HG02623 (cell line): Measurements from ENCODE around the gene SFRP2.

ENCODE experiments used
- ATAC-seq: cut with Tn5 transposase; IDR thresholded peaks from one replicate; pipeline ENCODE4 v1.9.1; 2021; ENCODE audit warnings: moderate library complexity; ENCODE audit not compliant: unreplicated experiment

The SFRP2 gene, protein sequence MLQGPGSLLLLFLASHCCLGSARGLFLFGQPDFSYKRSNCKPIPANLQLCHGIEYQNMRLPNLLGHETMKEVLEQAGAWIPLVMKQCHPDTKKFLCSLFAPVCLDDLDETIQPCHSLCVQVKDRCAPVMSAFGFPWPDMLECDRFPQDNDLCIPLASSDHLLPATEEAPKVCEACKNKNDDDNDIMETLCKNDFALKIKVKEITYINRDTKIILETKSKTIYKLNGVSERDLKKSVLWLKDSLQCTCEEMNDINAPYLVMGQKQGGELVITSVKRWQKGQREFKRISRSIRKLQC

DNA sequence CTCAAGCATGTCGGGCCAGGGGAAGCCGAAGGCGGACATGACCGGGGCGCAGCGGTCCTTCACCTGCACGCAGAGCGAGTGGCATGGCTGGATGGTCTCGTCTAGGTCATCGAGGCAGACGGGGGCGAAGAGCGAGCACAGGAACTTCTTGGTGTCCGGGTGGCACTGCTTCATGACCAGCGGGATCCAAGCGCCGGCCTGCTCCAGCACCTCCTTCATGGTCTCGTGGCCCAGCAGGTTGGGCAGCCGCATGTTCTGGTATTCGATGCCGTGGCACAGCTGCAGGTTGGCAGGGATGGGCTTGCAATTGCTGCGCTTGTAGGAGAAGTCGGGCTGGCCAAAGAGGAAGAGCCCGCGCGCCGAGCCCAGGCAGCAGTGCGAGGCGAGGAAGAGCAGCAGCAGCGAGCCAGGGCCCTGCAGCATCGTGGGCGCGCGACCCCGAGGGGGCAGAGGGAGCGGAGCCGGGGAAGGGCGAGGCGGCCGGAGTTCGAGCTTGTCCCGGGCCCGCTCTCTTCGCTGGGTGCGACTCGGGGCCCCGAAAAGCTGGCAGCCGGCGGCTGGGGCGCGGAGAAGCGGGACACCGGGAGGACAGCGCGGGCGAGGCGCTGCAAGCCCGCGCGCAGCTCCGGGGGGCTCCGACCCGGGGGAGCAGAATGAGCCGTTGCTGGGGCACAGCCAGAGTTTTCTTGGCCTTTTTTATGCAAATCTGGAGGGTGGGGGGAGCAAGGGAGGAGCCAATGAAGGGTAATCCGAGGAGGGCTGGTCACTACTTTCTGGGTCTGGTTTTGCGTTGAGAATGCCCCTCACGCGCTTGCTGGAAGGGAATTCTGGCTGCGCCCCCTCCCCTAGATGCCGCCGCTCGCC, at the start of gene SFRP2:
SFRP2 (minus strand) TSS at position 671 of the 864 bp plus-strand sequence; CDS start at position 423, 248 bp downstream.
- no peak for ATAC-seq

DNA sequence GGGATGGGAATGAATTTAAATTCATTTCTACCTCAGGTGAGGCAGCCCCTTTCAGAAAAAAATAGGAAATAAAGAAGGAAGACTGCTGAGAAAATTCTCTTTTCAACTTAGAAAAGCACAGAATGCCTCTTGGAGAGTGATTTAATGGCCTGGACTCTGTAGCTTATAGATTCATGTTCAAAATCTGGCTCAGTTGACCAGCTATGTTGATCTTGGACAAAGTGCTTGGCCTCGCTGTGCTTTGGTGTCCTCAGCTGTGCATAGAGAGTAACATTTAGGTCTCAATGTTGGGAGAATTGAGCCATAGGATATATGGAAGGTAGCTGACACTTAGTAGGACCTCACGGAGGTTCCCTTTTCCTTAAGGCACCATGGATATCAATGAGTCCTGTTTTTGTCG, 49.7 kb upstream of the SFRP2 start:
- ATAC-seq, result no peak

DNA sequence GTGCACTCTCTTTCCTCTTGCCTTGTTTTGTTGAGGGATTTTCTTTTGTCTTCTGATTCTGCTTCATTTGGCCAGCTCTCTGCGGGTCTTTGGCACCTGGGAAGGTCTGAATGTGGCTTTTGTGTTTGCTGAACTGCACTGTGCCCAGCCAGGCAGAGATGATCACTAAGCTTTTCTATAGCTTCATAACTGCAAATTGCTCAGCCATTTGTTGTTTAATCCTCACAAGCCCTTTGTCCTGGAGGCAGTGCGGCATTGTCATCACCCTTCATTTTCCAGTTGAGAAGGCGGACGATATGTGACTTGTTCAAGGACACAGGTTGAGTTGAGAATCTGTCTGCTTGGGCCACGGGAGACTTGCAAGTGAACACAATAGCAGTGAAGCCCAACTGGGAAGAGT, 46.0 kb upstream of the SFRP2 start:
- ATAC-seq, result no peak

DNA sequence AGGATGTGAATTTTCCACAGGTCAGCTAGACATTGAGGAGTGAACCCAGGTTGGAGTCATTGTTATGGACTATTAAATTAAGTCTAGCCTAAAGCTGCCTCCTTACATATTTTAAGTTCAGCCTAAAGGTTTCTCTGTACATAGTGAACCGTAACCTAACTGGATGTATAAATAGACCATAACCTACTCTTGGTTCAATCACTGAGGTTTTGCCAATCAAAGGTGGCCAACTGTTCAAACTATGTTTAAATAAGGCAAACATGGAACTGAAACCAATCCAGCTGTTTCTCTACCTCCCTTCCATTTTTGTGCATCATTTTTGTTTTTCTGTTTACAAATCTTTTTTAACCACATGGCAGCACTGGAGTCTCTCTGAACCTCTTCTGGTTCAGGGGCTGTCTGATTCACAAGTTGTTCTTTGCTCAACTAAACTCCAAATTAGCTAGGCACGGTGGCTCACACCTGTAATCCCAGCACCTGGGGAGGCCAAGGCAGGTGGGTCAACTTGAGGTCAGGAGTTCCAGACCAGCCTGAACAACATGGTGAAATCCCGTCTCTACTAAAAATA, 43.9 kb upstream of the SFRP2 start:
- no peak for ATAC-seq

DNA sequence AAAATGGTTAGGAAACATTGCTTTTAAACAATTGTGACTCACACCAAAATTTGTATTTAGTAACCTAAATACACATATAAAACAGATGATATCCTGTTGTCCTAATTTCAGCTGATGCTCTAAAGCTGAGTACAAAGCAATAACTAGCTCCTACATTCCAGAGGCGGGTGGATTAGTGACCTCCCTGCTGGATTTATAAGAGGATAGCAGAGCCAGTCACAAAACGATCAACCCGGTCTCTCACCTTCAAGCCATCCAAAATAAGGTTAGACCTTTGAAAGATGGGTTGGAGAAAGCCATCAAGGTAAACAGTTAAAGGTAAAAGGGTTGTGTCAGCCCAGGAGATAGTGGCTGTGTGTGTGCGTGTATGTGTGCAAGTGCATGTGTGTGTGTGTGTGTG, 43.2 kb upstream of the SFRP2 start:
- ATAC-seq, result no peak

DNA sequence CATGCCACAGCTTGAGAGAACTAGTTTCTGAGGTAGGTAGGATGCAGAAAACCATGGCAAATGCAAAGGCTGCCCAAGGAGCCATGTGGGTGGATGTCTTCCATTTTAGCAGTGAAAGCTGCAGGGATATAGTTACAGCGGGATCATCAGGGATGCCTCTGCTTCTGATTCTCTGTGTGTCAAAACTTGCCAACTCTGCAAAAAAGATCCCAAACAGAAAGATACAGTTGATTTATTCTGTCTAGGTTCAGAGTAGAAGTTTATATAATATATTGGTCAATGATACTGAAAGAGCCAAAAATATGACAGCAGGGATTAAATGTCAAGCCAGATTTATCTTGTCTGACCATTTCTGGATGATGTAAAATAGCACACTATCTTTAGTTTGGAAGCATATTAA, 42.4 kb upstream of the SFRP2 start:
- no peak for ATAC-seq

DNA sequence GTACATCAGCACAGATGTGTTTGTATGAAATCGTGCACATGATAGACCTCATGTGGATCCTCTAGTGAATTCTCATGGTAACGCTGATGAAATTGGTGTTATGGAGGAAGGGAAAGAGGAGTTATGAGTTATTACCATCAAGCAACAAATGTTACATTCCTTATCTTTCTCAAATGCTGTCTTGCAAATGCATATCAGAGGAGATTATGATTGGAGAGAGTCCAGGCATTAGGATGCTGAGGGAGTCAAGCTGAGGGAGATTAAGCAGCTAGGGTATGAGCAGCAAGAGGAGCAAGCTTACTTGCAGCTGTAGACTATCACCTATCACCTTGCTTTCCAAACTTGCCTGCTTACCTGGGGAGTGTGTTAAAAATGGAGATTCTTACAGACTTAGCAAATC, 36.8 kb upstream of the SFRP2 start:
- ATAC-seq, result no peak

DNA sequence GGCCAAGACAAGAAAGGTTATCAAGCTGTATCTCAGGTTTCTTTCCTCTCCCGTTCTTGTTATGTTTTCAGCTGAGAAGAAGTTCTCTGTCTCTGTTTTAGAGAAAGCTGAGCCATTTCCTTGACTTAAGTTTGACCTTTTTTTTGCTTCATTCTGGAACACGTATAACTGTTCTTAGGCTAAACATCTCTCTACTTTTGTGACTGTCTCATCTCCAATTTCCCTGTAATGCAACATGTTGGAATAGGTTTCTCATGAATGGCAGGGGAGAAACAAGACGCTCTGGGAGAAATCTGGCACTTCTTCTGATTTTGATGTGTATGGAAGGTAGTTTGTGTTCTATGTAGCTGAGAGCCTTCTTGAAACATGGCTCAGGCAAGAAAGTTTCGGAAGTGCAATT, 36.2 kb upstream of the SFRP2 start:
- ATAC-seq, result no peak

DNA sequence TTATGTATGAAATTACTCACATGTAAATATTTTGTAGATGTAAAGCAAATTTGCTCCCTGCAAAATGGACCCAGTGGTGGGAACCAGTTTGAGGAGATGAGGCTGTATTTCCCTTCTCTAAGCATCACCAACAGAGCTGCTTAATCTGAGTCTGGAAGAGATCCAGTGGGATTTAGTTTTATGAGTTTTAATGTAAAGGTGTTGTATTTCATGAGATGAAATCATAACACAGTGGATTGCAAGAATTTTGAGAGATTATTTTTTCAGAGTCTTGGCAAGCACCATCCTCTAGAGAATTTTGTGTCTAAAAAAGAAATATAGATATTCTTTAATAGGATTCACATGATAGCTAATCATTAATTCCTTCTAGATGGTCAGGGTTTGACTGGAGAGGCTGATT, 35.6 kb upstream of the SFRP2 start:
- no peak for ATAC-seq

DNA sequence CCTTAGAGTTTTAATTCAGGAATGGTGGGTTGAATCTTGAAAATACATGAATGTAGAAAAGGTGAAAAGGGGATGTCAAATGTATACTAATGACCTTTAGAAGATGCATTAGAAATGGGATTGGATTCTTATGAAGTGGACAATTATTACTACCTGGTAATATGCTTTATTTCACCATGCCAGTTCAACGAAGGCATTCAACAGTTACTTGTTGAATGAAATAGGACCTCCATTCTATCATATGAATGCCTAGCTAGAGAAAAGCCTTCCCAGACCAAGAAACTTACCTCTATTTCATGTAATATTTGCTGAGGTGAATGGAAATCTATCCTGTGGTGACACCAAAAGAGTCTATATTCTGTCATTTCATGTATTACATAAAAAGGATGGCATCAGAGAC, 34.6 kb upstream of the SFRP2 start:
- no peak for ATAC-seq

DNA sequence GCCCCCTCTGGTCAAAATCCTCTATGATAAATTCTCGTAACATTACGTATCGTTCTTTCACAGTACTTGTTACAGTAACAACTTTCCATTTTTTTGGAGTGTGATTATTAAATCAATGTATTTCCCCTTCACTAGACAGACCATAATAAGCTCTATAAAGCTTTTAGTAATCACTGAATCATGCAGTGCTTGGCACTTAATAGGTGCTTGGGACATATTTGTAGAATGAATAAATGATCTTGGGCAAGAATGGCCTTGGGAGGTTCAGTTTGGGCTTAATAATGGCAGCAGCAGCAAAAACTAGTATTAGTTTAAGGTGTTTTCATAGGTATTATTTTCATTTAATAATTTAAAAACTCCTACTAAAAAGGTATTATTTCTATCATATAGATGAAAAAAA, 33.4 kb upstream of the SFRP2 start:
- no peak for ATAC-seq

DNA sequence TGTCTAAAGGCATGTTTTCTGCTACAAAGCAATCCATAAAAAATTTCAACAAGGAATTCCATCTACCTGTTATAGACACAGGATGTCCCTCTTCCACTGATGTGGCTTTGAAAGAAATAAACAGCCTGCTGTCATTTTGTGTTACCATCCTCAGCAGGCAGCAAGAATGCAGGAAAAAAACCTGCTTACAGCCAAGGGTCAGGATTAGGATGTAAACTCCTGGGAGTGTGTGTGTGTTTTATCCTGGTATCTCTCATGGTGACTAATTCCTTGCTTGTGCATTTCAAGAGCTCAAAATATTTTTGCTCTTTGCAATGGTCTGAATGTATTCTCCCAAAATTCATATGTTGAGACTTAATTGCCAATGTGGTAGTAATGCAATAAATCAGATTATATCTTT, 28.6 kb upstream of the SFRP2 start:
- ATAC-seq, result no peak

DNA sequence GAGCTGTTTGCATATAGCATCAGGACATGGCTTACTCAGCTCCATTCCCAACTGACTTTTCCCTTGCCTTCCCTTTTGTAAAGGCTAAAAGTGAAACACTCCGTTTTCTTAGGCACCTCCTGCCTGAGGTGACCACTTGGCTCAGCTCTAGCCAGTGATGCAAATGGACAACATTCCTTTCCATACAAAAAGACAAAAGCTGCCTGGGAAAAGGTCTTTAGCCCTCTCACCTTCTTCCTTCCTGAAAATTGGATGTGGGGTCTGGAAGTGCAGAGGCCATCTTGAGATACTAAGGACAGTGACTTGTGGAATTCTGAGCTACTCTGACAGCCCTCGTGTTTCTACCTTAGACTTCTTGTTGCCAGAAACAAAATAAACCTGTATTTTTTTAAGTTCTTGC, 27.7 kb upstream of the SFRP2 start:
- ATAC-seq, result no peak

DNA sequence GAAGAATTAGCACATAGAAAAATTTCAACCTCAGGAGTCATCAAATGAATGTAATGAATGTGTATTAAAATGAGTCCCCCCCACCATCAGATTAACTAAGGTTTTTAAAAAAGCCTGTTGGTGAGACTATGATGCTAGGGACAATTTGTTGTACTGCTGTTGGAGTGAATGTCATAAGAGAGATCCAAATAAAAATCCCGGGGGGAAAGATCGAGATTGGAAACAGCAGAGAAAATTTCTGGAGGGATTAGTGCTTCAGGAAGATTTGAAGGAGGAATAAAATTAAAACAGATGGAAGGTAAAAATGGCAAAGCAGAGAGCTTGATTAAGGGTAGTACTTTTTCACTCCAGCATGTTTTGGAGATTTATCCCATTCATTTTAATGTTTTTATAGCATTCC, 25.9 kb upstream of the SFRP2 start:
- ATAC-seq, result no peak

DNA sequence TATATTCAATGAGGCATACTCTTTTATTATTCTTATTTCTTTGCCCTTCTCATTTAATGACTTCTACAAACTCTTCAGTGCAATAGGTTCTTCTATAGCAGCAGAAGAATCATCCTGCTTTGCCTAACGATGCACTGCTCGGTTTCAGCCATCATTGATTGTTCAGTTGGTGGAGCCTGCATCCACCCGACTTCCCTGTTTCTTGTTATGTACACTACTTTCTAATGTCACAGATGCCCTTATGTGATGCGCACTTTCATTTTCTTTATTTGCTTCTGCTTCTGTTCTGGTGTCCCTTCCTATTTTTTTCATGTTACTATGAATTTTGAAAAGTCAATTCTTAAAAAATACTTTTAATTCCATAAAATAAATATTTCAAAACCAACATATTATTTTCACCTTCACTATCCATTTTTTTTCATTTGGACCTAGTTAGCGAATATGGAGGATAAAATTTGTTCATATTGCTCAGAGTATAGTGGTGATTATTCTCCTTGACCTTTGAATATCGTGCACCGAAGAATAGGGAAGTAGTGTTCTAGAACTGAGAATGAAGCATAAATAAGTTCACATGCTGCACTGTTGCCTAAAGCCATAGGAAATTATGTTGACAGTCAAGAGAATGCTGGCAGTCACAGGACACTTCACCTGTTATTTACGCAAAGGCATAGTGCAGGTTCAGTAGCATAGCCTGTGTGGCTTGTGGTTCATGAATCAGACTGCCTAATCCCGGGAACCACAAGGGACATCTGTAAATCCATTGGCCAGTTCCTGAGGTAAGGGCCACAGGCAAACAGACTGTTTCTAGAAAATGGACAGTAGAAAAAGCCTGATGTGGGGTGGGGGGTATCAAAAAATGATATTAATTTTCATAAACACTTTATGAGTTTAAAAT, 21.3 kb upstream of the SFRP2 start:
- no peak for ATAC-seq

DNA sequence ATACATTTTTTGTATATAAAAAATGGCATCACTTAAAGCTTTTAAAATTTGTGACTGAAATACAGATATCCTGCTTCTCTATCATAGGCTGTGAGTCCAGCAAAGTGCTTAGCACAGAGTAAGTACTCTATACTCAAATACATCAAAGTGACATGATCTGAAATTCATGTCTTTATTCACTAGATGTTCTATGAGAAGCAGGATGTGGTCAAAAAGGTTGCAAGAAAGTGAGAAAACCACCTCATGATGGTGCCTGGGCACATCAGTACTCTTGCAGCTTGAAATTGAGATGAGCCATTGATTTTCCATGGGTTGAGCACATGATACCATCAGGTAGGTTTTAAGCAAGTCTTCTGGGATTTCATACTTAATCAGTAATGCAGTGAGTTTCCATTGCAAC, 20.4 kb upstream of the SFRP2 start:
- no peak for ATAC-seq

DNA sequence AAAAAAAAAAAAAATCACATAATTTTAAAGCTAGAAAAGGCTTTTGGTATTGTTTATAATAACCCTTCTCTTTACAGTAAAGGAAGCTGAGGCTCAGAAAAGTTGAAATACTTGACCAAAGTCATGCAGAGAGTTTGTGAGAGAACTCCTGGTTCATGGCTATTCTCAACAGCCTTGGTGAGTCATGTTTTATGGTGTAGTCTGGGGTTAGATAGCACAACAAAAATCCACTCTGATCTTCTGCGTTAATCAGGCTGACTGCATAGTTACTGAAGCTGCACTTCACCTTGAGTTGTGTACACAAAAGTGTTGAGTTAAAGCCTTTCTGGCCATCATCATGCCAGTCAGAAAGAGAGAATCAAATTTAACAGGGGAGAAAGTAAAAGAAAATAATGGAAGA, 19.3 kb upstream of the SFRP2 start:
- no peak for ATAC-seq

DNA sequence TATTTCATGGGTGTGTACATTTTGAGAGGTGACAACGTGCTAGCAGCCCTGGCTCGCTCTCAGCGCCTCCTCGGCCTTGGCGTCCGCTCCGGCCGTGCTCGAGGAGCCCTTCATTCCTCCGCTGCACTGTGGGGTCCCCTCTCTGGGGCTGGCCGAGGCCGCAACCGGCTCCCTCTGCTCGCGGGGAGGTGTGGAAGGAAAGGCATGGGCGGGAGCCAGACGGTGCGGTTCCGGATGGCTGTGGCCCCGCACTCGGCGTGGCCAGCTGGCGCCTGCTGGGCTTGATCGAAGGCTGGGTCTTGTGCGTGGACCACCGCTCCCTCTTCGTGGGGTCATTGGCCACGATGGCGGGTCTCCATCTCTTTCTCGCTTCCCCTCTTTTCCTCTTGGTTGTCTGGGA, 17.2 kb upstream of the SFRP2 start:
- ATAC-seq, result no peak

DNA sequence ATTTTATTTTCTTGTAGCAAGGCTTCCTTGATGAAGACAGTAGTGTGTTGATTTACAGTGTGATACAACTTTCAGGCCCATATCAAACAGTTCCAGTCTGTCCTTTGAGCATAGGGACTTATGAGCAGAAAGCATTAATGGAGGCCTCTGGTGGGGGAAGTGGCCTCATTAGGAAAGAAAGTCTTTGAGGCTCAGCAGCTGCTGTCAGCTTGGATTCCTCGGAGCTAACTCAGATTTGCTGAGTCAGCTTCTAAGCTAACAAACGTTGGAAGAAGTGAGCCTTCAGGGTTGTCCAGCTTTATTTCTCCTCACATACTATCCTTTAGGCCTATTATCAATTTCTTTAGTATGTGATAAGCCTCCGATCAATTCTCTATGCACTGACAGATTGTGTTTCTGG, 15.8 kb upstream of the SFRP2 start:
- ATAC-seq, result no peak

DNA sequence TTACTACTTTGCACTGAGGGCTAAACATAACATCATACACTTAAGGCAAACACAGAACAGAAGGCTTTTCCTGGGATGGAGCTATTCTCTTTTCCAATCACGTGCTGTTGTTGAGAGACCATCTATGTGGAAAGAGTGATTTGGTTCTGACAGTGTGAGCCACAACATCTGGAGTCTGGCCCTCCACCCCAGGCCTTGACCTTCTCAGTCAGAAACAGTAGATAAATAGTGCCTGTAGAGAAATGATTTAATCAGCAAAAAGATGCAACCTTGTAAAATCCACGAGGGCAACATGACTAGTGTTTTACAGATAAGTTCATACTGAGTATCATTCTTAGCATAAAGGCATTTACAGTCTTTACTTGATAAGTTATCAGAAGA, 10.8 kb upstream of the SFRP2 start:
- no peak for ATAC-seq
